Measurements from ENCODE around the gene XCL1.

XCL1 gene

DNA sequence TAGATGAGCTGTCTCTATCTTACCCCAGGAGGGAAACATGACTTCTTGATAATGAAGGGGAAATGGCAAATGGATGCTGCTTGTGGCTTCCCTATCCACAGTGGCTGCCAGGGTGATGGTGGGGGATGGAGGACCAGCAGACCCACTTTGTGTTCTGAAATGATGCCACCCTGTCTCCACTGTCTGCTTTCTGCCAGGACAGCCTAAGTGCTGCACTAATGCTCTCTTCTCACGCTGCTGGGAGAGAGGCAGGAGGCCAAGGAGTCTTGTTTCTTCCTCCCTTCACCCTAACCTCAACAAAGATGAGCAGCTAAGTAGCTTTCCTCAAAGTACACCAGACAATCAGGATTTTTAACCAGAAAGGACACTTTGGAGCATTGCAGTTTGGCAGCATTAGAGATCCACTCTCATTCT, 36.6 kb downstream of the XCL1 start:
- WGBS (ENCODE audit: insufficient coverage): 100% methylated on average over 1 of the region's 1 CpG
- no peaks in the 10 kb centered on the region for H3K9me3 ChIP-seq (ENCODE audit: control extremely low read depth in 1 of 5, control insufficient read depth in 4 of 5, insufficient read depth in 2 of 5, low read depth in 1 of 5, low read length in 4 of 5)
- CTCF ChIA-PET: no interaction called here
- peaks cover 0 to 3% (median 0%) of the 10 kb centered on the region in 4 experiments for H3K4me1 ChIP-seq (ENCODE audit: control extremely low read depth in 1 of 4, control insufficient read depth in 4 of 4, insufficient read depth in 4 of 4, low read length in 3 of 4)
- no peaks in the 10 kb centered on the region for H3K36me3 ChIP-seq (ENCODE audit: control insufficient read depth in 4 of 4, insufficient read depth in 4 of 4, low read length in 3 of 4)
- H3K27ac ChIP-seq (ENCODE audit: insufficient read depth in 1 of 2, low read depth in 1 of 2, low read length in 2 of 2, poor library complexity in 1 of 2, severe bottlenecking in 2 of 2): no peak overlapping the region
- H3K4me3 ChIP-seq (ENCODE audit: control insufficient read depth in 1 of 7, extremely low read depth in 1 of 7, insufficient read depth in 4 of 7, low read depth in 2 of 7, low read length in 6 of 7): no peak overlapping the region
- POLR2A ChIA-PET: no interaction called here
- H3K27me3 ChIP-seq (replicated peaks in 2 of 5; ENCODE audit: control insufficient read depth in 4 of 5, insufficient read depth in 5 of 5, low read length in 4 of 5): no peaks in the 10 kb centered on the region
- no peak for DNase-seq

DNA sequence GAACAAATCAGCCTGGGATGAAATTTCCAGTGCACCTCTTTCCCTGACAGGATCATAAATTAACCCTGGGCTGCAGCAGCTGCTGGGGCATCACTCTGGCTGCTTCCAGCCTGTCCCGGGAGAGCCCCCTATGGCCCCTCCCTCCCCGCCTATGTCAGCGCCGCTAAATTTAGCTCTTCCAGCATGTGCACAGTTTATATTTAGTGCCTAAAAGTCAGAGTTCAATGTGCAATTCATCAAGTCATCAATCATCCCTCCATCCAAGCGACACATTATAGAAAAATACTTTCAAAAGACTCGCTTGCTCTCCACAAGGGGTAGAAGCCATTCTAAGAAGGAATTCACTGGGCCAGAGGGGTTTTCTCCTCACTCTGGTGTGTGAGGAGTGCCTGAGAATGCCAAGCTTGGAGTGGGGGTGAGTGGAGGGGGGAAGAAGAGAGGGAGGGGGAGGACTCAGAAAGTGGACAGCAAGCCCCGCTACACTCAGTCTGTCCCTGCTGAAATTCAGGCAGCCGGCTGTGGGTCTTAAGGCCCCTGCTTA, 37.4 kb downstream of the XCL1 start:
- CTCF ChIA-PET: no interaction called here
- WGBS (ENCODE audit: insufficient coverage): 70% methylated on average over 4 of the region's 8 CpGs

GRCh38 chr1:168614235-168614634, 37.8 kb downstream of the XCL1 start:
- Histone ChIP-seq H3K9me3 (ENCODE audit: control extremely low read depth in 1 of 5, control insufficient read depth in 4 of 5, insufficient read depth in 2 of 5, low read depth in 1 of 5, low read length in 4 of 5) (no peaks in the 10 kb centered on the region), H3K4me3 (ENCODE audit: control insufficient read depth in 1 of 7, extremely low read depth in 1 of 7, insufficient read depth in 4 of 7, low read depth in 2 of 7, low read length in 6 of 7) (no peak overlapping the region), H3K4me1 (ENCODE audit: control extremely low read depth in 1 of 4, control insufficient read depth in 4 of 4, insufficient read depth in 4 of 4, low read length in 3 of 4) (peaks cover 0 to 3% (median 0%) of the 10 kb centered on the region in 4 experiments), H3K27me3 (replicated peaks in 2 of 5; ENCODE audit: control insufficient read depth in 4 of 5, insufficient read depth in 5 of 5, low read length in 4 of 5) (no peaks in the 10 kb centered on the region), H3K27ac (ENCODE audit: insufficient read depth in 1 of 2, low read depth in 1 of 2, low read length in 2 of 2, poor library complexity in 1 of 2, severe bottlenecking in 2 of 2) (no peak overlapping the region), H3K36me3 (ENCODE audit: control insufficient read depth in 4 of 4, insufficient read depth in 4 of 4, low read length in 3 of 4) (no peaks in the 10 kb centered on the region)
- ChIA-PET CTCF (interaction anchor here (2.2 kb wide), 1 partner anchor 11 kb away, joined by 4 read pairs; no protein-coding TSS in a partner anchor), POLR2A (no interaction called here)
- DNase-seq: no peak
- WGBS (ENCODE audit: insufficient coverage): 98% methylated on average over 7 of the region's 8 CpGs

More for the DNA sequence above, 37.4 kb downstream of the XCL1 start:
- POLR2A ChIA-PET: no interaction called here
- Histone ChIP-seq H3K27ac (ENCODE audit: insufficient read depth in 1 of 2, low read depth in 1 of 2, low read length in 2 of 2, poor library complexity in 1 of 2, severe bottlenecking in 2 of 2) (no peak overlapping the region), H3K4me3 (ENCODE audit: control insufficient read depth in 1 of 7, extremely low read depth in 1 of 7, insufficient read depth in 4 of 7, low read depth in 2 of 7, low read length in 6 of 7) (no peak overlapping the region), H3K9me3 (ENCODE audit: control extremely low read depth in 1 of 5, control insufficient read depth in 4 of 5, insufficient read depth in 2 of 5, low read depth in 1 of 5, low read length in 4 of 5) (no peaks in the 10 kb centered on the region), H3K27me3 (replicated peaks in 2 of 5; ENCODE audit: control insufficient read depth in 4 of 5, insufficient read depth in 5 of 5, low read length in 4 of 5) (no peaks in the 10 kb centered on the region), H3K4me1 (ENCODE audit: control extremely low read depth in 1 of 4, control insufficient read depth in 4 of 4, insufficient read depth in 4 of 4, low read length in 3 of 4) (peaks cover 0 to 3% (median 0%) of the 10 kb centered on the region in 4 experiments), H3K36me3 (ENCODE audit: control insufficient read depth in 4 of 4, insufficient read depth in 4 of 4, low read length in 3 of 4) (no peaks in the 10 kb centered on the region)
- no peak for DNase-seq

GRCh38 chr1:168615965-168616364, 39.6 kb downstream of the XCL1 start:
- POLR2A ChIA-PET: no interaction called here
- Histone ChIP-seq H3K4me1 (ENCODE audit: control extremely low read depth in 1 of 4, control insufficient read depth in 4 of 4, insufficient read depth in 4 of 4, low read length in 3 of 4) (no peaks in the 10 kb centered on the region), H3K36me3 (ENCODE audit: control insufficient read depth in 4 of 4, insufficient read depth in 4 of 4, low read length in 3 of 4) (no peaks in the 10 kb centered on the region), H3K9me3 (ENCODE audit: control extremely low read depth in 1 of 5, control insufficient read depth in 4 of 5, insufficient read depth in 2 of 5, low read depth in 1 of 5, low read length in 4 of 5) (no peaks in the 10 kb centered on the region), H3K4me3 (ENCODE audit: control insufficient read depth in 1 of 7, extremely low read depth in 1 of 7, insufficient read depth in 4 of 7, low read depth in 2 of 7, low read length in 6 of 7) (no peak overlapping the region), H3K27ac (ENCODE audit: insufficient read depth in 1 of 2, low read depth in 1 of 2, low read length in 2 of 2, poor library complexity in 1 of 2, severe bottlenecking in 2 of 2) (no peak overlapping the region), H3K27me3 (replicated peaks in 2 of 5; ENCODE audit: control insufficient read depth in 4 of 5, insufficient read depth in 5 of 5, low read length in 4 of 5) (no peaks in the 10 kb centered on the region)
- WGBS (ENCODE audit: insufficient coverage): 100% methylated on average over 1 of the region's 2 CpGs
- CTCF ChIA-PET: interaction anchor here (2.2 kb wide), 1 partner anchor 13 kb away, joined by 4 read pairs; no protein-coding TSS in a partner anchor
- DNase-seq: no peak

GRCh38 chr1:168617974-168618750, 41.8 kb downstream of the XCL1 start:
- H3K4me1 ChIP-seq (ENCODE audit: control extremely low read depth in 1 of 4, control insufficient read depth in 4 of 4, insufficient read depth in 4 of 4, low read length in 3 of 4): no peaks in the 10 kb centered on the region
- WGBS (ENCODE audit: insufficient coverage): 100% methylated on average over 2 of the region's 5 CpGs
- H3K36me3 ChIP-seq (ENCODE audit: control insufficient read depth in 4 of 4, insufficient read depth in 4 of 4, low read length in 3 of 4): no peaks in the 10 kb centered on the region
- H3K4me3 ChIP-seq (ENCODE audit: control insufficient read depth in 1 of 7, extremely low read depth in 1 of 7, insufficient read depth in 4 of 7, low read depth in 2 of 7, low read length in 6 of 7): no peak overlapping the region
- ChIA-PET CTCF (interaction anchor here (1.1 kb wide), 1 partner anchor 14 kb away, joined by 3 read pairs; no protein-coding TSS in a partner anchor), POLR2A (no interaction called here)
- H3K27ac ChIP-seq (ENCODE audit: insufficient read depth in 1 of 2, low read depth in 1 of 2, low read length in 2 of 2, poor library complexity in 1 of 2, severe bottlenecking in 2 of 2): no peak overlapping the region
- no peaks in the 10 kb centered on the region for H3K27me3 ChIP-seq (replicated peaks in 2 of 5; ENCODE audit: control insufficient read depth in 4 of 5, insufficient read depth in 5 of 5, low read length in 4 of 5)
- no peaks in the 10 kb centered on the region for H3K9me3 ChIP-seq (ENCODE audit: control extremely low read depth in 1 of 5, control insufficient read depth in 4 of 5, insufficient read depth in 2 of 5, low read depth in 1 of 5, low read length in 4 of 5)
- no peak for DNase-seq

DNA sequence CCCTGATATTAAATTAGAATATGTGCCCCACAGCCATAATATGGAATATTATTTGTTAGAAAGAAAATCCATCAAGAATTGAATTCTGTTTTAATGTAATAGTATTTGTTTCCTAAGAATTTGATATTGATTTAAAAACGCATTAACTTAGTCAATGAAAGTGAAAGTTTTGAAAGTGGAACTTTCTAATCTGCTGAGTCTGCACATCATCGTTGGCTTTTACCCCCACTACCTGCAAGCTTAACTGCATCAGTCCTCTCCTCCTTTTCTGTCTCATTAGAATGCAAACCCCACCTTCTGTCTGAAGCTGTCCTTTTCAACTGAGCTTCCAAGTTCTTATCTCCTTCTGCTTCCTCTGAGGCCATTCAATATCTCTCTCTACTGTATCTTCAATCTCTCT, 42.5 kb downstream of the XCL1 start:
- ChIA-PET CTCF (interaction anchor here (1.1 kb wide), 1 partner anchor 15 kb away, joined by 3 read pairs; no protein-coding TSS in a partner anchor), POLR2A (no interaction called here)
- no peak overlapping the region for H3K4me3 ChIP-seq (ENCODE audit: control insufficient read depth in 1 of 7, extremely low read depth in 1 of 7, insufficient read depth in 4 of 7, low read depth in 2 of 7, low read length in 6 of 7)
- H3K27ac ChIP-seq (ENCODE audit: insufficient read depth in 1 of 2, low read depth in 1 of 2, low read length in 2 of 2, poor library complexity in 1 of 2, severe bottlenecking in 2 of 2): no peak overlapping the region
- H3K4me1 ChIP-seq (ENCODE audit: control extremely low read depth in 1 of 4, control insufficient read depth in 4 of 4, insufficient read depth in 4 of 4, low read length in 3 of 4): no peaks in the 10 kb centered on the region
- no peaks in the 10 kb centered on the region for H3K36me3 ChIP-seq (ENCODE audit: control insufficient read depth in 4 of 4, insufficient read depth in 4 of 4, low read length in 3 of 4)
- H3K27me3 ChIP-seq (replicated peaks in 2 of 5; ENCODE audit: control insufficient read depth in 4 of 5, insufficient read depth in 5 of 5, low read length in 4 of 5): no peaks in the 10 kb centered on the region
- WGBS (ENCODE audit: insufficient coverage): 67% methylated on average over 1 of the region's 2 CpGs
- no peak for DNase-seq
- no peaks in the 10 kb centered on the region for H3K9me3 ChIP-seq (ENCODE audit: control extremely low read depth in 1 of 5, control insufficient read depth in 4 of 5, insufficient read depth in 2 of 5, low read depth in 1 of 5, low read length in 4 of 5)

- Histone ChIP-seq H3K27ac (ENCODE audit: insufficient read depth in 1 of 2, low read depth in 1 of 2, low read length in 2 of 2, poor library complexity in 1 of 2, severe bottlenecking in 2 of 2) (no peak overlapping the region), H3K4me3 (ENCODE audit: control insufficient read depth in 1 of 7, extremely low read depth in 1 of 7, insufficient read depth in 4 of 7, low read depth in 2 of 7, low read length in 6 of 7) (no peak overlapping the region), H3K36me3 (ENCODE audit: control insufficient read depth in 4 of 4, insufficient read depth in 4 of 4, low read length in 3 of 4) (no peaks in the 10 kb centered on the region), H3K9me3 (ENCODE audit: control extremely low read depth in 1 of 5, control insufficient read depth in 4 of 5, insufficient read depth in 2 of 5, low read depth in 1 of 5, low read length in 4 of 5) (no peaks in the 10 kb centered on the region), H3K27me3 (replicated peaks in 2 of 5; ENCODE audit: control insufficient read depth in 4 of 5, insufficient read depth in 5 of 5, low read length in 4 of 5) (no peaks in the 10 kb centered on the region), H3K4me1 (ENCODE audit: control extremely low read depth in 1 of 4, control insufficient read depth in 4 of 4, insufficient read depth in 4 of 4, low read length in 3 of 4) (peaks cover 0 to 3% (median 0%) of the 10 kb centered on the region in 4 experiments)
- no peak for DNase-seq
- whole genome bisulfite sequencing (ENCODE audit: insufficient coverage): 100% methylated on average over 1 of the region's 1 CpG
- ChIA-PET POLR2A (no interaction called here), CTCF (interaction anchor here (1.0 kb wide), 1 partner anchor 17 kb away, joined by 3 read pairs; no protein-coding TSS in a partner anchor)
Observed at GRCh38 chr1:168621356-168621755, 45.0 kb downstream of the XCL1 start.
